ENCODE results near the gene CCDC51. TPM values are rescaled to one million over a fixed set of nuclear protein-coding genes. Genes with fewer than 3 reads are reported as not detected.

The CCDC51 gene
- total RNA-seq, 1 experiment from 2014 or later: 29.3 TPM

DNA sequence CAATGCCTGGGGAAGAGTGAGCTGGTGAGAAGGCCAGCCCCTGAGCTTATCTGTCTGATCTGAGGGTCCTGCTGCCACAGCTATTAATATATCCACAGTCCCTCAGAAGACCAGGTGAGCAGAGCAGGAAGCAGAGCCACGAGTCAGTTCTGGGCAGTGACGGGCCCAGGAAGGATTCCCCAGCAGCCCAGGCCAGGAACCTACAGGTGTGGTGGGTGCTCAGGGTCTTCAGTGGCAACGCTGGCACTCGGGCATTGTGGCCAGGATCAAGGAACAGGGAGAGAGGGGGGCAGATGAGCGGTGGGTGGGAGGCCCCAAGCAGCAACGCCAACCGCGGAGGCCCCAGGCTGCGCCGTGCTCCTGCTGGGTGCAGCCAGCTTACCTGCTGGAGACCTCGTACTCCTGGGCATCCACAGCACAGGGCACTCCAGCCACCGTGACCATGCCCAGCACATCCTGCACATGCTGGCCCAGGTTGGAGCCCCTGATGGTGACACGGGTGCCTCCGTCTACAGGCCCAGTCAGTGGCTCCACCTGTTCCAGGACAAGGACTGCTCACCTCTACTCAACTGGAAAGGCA, 22.3 kb downstream of the CCDC51 start:
- POLR2A ChIA-PET: no interaction called here

More for the DNA sequence above, 22.3 kb downstream of the CCDC51 start:
- H3K4me2 ChIP-seq (ENCODE audit: low read length): no peak overlapping the region
- H3K79me2 ChIP-seq (ENCODE audit: insufficient read depth, low read length): no peaks in the 10 kb centered on the region
- no peaks in the 10 kb centered on the region for H4K20me1 ChIP-seq (ENCODE audit: insufficient read depth)
- RAD21 ChIA-PET (ENCODE audit: low non-redundant PET in 1 of 2, low total read pairs in 2 of 2, uncharacterized antibody in 2 of 2, unreplicated experiment in 2 of 2): no interaction called here
- no peak for TF ChIP-seq EZH2 (IDR thresholded peaks at IDR 0.05)
- no peak for TF ChIP-seq POLR2AphosphoS5 (IDR thresholded peaks at IDR 0.05; ENCODE audit: low read depth, low read length)
- TF ChIP-seq CEBPB (IDR thresholded peaks at IDR 0.05; ENCODE audit: low read depth): no peak
- TF ChIP-seq, protein P1, sequence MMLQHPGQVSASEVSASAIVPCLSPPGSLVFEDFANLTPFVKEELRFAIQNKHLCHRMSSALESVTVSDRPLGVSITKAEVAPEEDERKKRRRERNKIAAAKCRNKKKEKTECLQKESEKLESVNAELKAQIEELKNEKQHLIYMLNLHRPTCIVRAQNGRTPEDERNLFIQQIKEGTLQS (IDR thresholded peaks at IDR 0.05): no peak
- no peak for TF ChIP-seq FOSL1 (IDR thresholded peaks at IDR 0.05; ENCODE audit: low read depth)
- no peak for TF ChIP-seq TCF7L2 (IDR thresholded peaks at IDR 0.05; ENCODE audit: borderline replicate concordance, extremely low read depth, insufficient read depth, insufficient read length)
- TF ChIP-seq SRF (IDR thresholded peaks at IDR 0.05; ENCODE audit: low read depth): no peak
- TF ChIP-seq ZFX (IDR thresholded peaks at IDR 0.05): no peak
- TF ChIP-seq, protein P2, sequence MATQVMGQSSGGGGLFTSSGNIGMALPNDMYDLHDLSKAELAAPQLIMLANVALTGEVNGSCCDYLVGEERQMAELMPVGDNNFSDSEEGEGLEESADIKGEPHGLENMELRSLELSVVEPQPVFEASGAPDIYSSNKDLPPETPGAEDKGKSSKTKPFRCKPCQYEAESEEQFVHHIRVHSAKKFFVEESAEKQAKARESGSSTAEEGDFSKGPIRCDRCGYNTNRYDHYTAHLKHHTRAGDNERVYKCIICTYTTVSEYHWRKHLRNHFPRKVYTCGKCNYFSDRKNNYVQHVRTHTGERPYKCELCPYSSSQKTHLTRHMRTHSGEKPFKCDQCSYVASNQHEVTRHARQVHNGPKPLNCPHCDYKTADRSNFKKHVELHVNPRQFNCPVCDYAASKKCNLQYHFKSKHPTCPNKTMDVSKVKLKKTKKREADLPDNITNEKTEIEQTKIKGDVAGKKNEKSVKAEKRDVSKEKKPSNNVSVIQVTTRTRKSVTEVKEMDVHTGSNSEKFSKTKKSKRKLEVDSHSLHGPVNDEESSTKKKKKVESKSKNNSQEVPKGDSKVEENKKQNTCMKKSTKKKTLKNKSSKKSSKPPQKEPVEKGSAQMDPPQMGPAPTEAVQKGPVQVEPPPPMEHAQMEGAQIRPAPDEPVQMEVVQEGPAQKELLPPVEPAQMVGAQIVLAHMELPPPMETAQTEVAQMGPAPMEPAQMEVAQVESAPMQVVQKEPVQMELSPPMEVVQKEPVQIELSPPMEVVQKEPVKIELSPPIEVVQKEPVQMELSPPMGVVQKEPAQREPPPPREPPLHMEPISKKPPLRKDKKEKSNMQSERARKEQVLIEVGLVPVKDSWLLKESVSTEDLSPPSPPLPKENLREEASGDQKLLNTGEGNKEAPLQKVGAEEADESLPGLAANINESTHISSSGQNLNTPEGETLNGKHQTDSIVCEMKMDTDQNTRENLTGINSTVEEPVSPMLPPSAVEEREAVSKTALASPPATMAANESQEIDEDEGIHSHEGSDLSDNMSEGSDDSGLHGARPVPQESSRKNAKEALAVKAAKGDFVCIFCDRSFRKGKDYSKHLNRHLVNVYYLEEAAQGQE (IDR thresholded peaks at IDR 0.05; ENCODE audit: low read depth): no peak
- no peak for TF ChIP-seq CBX3 (IDR thresholded peaks at IDR 0.05; ENCODE audit: low read depth)
- TF ChIP-seq, protein P3, sequence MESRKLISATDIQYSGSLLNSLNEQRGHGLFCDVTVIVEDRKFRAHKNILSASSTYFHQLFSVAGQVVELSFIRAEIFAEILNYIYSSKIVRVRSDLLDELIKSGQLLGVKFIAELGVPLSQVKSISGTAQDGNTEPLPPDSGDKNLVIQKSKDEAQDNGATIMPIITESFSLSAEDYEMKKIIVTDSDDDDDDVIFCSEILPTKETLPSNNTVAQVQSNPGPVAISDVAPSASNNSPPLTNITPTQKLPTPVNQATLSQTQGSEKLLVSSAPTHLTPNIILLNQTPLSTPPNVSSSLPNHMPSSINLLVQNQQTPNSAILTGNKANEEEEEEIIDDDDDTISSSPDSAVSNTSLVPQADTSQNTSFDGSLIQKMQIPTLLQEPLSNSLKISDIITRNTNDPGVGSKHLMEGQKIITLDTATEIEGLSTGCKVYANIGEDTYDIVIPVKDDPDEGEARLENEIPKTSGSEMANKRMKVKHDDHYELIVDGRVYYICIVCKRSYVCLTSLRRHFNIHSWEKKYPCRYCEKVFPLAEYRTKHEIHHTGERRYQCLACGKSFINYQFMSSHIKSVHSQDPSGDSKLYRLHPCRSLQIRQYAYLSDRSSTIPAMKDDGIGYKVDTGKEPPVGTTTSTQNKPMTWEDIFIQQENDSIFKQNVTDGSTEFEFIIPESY (IDR thresholded peaks at IDR 0.05; ENCODE audit: extremely low read depth, insufficient replicate concordance, low read length): no peak
- TF ChIP-seq, protein P4, sequence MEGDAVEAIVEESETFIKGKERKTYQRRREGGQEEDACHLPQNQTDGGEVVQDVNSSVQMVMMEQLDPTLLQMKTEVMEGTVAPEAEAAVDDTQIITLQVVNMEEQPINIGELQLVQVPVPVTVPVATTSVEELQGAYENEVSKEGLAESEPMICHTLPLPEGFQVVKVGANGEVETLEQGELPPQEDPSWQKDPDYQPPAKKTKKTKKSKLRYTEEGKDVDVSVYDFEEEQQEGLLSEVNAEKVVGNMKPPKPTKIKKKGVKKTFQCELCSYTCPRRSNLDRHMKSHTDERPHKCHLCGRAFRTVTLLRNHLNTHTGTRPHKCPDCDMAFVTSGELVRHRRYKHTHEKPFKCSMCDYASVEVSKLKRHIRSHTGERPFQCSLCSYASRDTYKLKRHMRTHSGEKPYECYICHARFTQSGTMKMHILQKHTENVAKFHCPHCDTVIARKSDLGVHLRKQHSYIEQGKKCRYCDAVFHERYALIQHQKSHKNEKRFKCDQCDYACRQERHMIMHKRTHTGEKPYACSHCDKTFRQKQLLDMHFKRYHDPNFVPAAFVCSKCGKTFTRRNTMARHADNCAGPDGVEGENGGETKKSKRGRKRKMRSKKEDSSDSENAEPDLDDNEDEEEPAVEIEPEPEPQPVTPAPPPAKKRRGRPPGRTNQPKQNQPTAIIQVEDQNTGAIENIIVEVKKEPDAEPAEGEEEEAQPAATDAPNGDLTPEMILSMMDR (IDR thresholded peaks at IDR 0.05 in 2 of 3, conservative IDR thresholded peaks at IDR 0.05 in 1 of 3; ENCODE audit: borderline replicate concordance in 1 of 3, insufficient read depth in 1 of 3, low read depth in 2 of 3, low read length in 2 of 3): no peak
- no peak for TF ChIP-seq ELF1 (IDR thresholded peaks at IDR 0.05; ENCODE audit: borderline replicate concordance, low read depth)
- no peak for TF ChIP-seq EGR1 (IDR thresholded peaks at IDR 0.05; ENCODE audit: low read depth)
- TF ChIP-seq SP1 (IDR thresholded peaks at IDR 0.05; ENCODE audit: low read depth): no peak
- TF ChIP-seq POLR2A (IDR thresholded peaks at IDR 0.05; ENCODE audit: borderline replicate concordance, extremely low read depth, insufficient read depth, insufficient read length): no peak
- TF ChIP-seq, protein P5, sequence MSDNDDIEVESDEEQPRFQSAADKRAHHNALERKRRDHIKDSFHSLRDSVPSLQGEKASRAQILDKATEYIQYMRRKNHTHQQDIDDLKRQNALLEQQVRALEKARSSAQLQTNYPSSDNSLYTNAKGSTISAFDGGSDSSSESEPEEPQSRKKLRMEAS (IDR thresholded peaks at IDR 0.05): no peak
- no peak for TF ChIP-seq EZH2phosphoT487 (IDR thresholded peaks at IDR 0.05; ENCODE audit: borderline replicate concordance)
- H3K27me3 ChIP-seq (ENCODE audit: insufficient read depth, low read length): no peaks in the 10 kb centered on the region
- DNase-seq (ENCODE audit: low read depth, low spot score): no peak
- CTCF ChIA-PET: no interaction called here
- no peaks in the 10 kb centered on the region for H3K4me1 ChIP-seq (ENCODE audit: control insufficient read depth in 1 of 2, insufficient read depth in 2 of 2, low read length in 2 of 2)
- intact Hi-C loops (cut with micrococcal nuclease): no loop called here
- H3K4me3 ChIP-seq (replicated peaks in 1 of 2; ENCODE audit: low read depth in 1 of 2, low read length in 2 of 2): no peak overlapping the region
- no peak overlapping the region for H3K27ac ChIP-seq (ENCODE audit: low read depth, low read length)
- H3K9ac ChIP-seq (ENCODE audit: low read length): no peak overlapping the region
- no TSS peak for BruUV-seq (replicated peaks)
- H3K9me2 ChIP-seq (ENCODE audit: insufficient read depth): no peaks in the 10 kb centered on the region
- H3K9me3 ChIP-seq (ENCODE audit: control insufficient read depth in 1 of 2, insufficient read depth in 1 of 2, low read depth in 1 of 2, low read length in 2 of 2): no peaks in the 10 kb centered on the region
- H2AFZ ChIP-seq (ENCODE audit: low read depth, low read length, poor library complexity, severe bottlenecking): no peak overlapping the region
- H3K36me3 ChIP-seq (ENCODE audit: control insufficient read depth in 1 of 2, insufficient read depth in 2 of 2, low read length in 2 of 2): no peaks in the 10 kb centered on the region; a peak in 1 of 4 replicates
- no peak for ATAC-seq
